ENCODE measurements around the gene PSMD13.

DNA sequence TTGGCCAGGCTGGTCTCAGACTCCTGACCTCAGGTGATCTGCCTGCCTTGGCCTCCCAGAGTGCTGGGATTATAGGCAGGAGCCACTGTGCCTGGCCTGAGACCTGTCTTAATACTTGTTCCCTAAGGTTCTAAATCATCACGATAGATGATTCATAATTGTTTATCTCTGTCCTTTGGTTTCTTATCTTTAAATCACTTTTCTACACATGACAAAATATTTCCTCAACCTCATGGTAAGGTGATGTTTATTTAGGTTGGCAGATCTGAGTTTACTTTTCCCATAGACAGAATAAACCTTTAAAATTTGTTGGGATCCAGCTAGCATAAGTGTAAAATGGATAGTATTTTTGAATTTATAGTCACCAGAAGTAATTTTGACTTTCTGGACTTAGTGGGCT lies 3.5 kb downstream of the PSMD13 start:
- TF ChIP-seq GATA2 (IDR thresholded peaks at IDR 0.05; ENCODE audit: low read depth, low read length), result no peak
- TF ChIP-seq GATA3 (IDR thresholded peaks at IDR 0.05; ENCODE audit: low read depth, low read length), result no peak
